Cerebellar cortex (tissue), 1 donor: Measurements from ENCODE around the gene S100A7.
"Not testable (repeated sequence)": the region's sequence is repeated elsewhere in the genome, so short reads cannot be mapped to it uniquely, and the experiment has no call there.

ENCODE experiments used
- DNase-seq: peaks from one replicate; pipeline ENCODE4 v3.0.0-alpha.2; 2015; ENCODE audit warnings: low spot score

Gene S100A7

DNA sequence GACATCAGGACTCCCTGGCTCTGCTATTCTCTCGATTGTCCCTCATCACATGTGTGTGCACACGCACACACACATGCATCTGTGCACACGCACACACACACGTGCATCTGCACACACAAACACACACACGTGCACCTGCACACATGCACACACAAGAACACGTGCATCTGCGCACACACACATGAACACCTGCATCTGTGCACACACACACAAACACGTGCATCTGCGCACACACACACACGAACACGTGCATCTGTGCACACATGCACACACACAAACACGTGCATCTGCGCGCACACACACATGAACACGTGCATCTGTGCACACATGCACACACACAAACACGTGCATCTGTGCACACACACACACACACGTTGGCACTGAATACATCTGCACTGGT is 29.4 kb downstream of the S100A7 start:
- no peak for DNase-seq

DNA sequence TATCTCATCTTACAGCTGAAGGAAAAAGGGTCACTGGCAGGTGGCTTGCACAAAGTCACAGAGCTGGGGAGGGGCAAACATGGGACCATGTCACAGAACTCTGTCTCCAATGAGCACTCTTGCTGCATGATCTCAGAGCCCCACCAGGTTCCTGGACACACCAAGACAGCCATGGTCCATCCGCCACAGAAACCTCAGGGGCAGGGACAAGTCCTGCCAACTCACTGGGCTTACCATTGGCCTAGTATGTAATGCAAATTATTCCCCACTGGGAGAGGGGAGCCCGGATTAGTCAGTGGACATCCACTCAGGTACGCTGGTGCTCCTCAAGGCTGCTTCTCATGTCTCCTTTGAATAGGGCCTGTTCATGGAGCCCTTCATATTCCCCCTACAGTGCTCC is 29.9 kb downstream of the S100A7 start:
- no peak for DNase-seq

- DNase-seq = no peak
These were observed 30.3 kb downstream of the S100A7 start for GRCh38 chr1:153430166-153430553.

GRCh38 chr1:153429266-153430165 is 30.9 kb downstream of the S100A7 start:
- no peak for DNase-seq

GRCh38 chr1:153428791-153429190 is 31.7 kb downstream of the S100A7 start:
- DNase-seq = no peak

DNA sequence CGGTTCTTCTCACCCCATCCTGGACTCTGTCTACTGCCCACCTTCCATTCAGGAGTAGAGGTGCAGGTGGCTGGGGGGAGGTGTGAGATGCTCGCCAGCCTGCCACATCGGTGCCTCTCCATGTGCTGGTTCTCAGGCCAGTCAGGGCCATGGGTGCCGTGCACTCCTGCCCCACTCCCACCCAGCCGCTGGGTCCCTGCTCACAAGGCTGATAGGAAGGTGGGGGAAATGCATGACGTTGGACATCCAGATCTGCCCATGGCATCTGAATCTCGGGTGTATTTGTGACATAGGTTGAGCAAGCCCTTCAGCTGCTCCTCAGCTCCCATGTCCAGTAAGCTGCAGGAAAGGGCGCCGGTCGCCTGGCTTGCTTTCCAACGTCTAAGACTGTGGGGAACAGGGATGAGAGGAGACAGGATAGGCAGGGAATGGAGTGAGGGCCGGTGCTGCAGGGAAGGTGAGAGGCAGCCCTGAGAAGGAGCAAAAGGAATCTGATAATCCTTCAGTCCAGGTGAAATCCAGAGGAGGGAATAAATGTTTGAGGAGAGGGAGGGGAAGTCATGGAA is 32.3 kb downstream of the S100A7 start:
- DNase-seq = no peak

DNA sequence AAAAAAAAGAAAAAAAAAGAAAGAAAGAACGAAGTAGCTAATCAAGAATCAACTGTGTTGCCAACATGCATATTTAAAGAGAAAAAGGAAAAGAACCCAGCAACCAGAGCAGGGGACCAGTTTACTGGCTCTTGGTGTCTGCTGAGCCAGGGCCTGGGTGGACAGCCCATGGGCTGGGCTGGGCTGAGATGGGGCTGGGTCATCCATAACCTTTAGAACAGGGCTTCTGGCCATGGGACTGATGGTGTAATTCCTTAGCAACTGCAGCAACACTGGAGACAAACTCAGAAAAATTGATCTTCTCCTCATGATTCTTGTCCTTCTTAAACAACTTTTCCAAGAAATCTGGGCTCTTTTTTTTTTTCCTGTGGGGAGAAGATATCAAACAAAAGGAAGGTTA is 33.6 kb downstream of the S100A7 start:
- DNase-seq = no peak

DNA sequence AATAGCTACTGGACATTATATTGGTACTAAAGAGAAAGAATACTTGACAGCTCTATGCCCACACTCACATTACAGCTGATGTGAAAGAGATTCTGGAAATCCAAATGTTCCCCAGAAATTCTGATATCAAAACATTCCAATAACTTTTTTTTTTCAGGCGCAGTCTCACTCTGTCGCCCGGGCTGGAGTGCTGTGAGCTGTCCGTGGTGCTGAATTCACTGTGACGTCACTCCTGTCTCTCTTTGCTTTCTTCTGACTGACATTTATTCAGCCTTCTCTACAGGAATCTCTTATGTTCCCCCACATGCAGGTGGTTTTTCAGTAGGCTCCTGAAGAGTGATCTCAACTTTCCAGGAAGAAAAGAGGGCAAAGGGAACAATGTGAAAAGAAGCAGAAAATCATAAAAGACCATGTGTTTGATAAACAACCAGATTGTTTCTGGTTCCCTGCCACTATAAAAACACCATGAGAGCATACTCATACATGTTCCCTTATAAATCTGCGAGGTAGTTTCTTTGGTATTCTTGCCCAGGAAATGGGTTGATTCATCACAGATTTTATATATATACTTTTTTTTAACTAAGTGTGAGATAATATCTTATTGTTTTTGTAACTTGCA is 37.9 kb downstream of the S100A7 start:
- peak; percentile 10 for DNase-seq

DNA sequence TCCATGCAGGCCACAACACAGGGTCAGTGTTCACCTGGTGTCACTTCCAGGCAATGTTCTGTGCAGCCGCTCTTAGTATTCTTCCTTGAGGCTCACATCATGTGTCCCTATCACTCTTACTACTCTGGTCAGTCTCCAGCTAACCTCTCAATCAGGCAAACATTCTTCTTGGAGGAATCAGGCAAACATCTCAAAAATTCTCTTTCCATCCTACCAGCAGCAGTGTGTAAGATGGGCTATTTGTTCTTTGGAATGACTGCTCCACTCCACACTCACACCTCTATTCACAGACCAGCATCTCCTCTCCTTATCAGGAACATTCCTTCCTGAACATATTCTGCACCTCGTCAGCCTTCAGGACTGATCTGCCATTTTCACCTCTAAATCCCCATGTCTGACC is 40.1 kb downstream of the S100A7 start:
- DNase-seq = no peak

- not testable (repeated sequence) for DNase-seq
These were observed 41.0 kb downstream of the S100A7 start for GRCh38 chr1:153419436-153419793.

DNA sequence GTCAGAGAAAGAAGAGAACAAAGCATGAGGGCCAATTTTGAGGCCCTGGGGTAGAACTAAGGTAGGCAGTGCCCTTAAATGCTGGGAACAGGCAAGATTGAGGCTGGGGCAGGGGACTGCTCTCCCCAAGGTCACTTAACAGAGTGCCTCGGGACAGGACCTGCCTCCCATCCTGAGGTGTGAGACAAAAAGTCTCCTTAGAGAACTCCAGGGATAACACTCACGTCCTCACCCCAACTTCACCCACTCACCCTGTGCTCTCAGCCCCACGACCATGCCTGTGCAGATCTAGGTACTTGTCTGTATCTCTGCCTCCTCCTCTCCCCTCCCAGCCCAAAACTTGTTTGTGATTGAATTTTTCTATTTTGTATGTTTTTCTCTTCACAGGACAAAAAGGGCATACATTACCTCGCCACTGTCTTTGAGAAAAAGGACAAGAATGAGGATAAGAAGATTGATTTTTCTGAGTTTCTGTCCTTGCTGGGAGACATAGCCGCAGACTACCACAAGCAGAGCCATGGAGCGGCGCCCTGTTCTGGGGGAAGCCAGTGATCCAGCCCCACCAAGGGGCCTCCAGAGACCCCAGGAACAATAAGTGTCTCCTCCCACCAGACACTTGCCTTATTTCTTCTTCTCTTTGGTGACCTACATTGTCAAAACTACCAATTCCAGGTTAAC is 41.6 kb downstream of the S100A7 start:
- not testable (repeated sequence) for DNase-seq

DNA sequence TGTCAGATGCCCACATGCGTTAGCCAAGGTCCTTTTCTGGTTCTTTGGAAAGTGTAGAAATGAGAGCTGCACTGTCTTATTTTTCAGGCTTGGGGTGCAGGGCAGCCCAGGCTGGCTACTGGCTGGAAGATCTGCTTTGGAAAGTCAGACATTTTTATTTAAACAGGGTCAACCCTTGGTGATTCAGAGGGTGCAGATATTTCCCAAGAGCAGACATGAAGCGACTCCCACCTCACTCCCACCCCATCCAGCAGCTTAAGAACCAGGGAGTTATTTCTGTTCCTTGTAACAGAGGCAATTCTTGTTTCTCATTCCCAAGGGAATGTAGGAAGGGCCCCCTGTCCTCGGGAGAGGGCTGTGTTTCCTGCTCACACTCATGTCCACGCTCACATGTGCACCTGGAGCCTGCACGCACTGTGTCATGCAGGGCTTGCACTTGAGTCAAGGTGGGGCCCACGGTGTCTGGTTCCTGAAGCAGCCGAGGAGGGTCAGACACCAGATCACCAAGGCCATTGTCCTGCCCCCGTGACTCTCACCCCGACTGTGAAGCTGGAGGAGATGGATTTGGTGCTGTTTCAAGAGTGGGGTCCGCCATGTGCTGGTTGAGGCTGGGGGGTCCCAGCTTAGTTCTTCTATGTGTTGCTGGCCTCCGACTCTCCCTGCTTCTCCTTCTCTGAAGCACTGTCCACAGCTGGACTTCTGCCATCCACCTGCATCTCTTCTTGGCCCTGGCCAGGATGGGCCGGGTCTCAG is 43.1 kb downstream of the S100A7 start:
- DNase-seq = no peak

DNA sequence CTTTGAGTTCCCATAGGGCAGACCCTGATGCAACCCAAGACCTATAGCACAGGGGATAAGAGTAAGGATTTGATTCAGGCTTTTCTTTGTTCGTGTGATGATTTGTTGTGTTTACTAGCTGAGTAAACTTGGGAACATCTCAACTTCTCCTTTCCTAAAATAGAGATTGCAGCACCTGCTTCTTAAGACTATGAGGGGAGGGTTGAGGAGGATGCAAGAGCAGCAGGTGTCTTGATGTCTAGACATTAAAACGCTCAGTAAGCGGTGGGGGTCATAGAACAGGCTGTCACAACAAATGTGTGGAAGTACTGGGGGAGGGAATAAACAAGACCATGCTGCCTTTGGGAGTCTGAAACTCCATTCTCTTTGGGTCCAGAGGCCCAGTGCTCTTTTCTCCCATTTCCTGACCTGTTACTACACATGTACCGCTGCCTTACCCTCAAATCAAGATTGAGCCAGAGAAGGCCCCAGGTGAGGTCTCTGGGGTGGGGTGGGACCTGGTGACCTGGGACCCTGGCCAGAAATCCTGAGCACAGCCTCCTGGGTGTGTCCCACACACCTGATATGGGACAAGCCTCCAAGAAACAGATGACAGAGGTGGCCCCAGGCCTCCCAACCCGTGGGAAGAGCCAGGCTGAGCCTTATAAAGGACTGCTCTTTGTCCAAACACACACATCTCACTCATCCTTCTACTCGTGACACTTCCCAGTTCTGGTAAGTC is 44.4 kb downstream of the S100A7 start, which contains the start of gene S100A7A:
Gene S100A7A (plus strand): TSS at position 671 of the 721 bp plus-strand sequence. CDS start 1,563 bp downstream, outside the sequence.
- DNase-seq = no peak

DNA sequence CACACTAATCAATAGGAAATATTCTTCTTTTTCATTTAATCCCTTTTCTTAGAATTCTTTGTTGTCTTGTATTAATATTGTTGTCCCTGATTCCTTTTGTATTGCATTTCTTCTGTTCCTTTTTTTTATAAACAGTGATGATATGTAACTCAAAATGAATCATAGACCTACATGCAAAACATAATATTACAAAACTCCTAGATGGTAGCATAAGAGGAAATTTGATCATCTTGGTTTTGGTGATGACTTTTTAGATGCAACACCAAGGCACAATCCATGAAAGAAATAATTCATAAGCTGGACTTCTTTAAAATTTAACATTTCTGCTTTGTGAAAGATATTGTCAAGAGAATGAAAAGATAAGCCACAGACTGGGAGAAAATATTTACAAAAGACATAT is 46.5 kb downstream of the S100A7 start:
- not testable (repeated sequence) for DNase-seq
